ENCODE data around the gene NARF. TPM values are rescaled to one million over a fixed set of nuclear protein-coding genes. Genes with fewer than 3 reads are reported as not detected.

Gene NARF
- total RNA-seq, 2 donors from 2014 or later, result 68.7 to 75.5 TPM

DNA sequence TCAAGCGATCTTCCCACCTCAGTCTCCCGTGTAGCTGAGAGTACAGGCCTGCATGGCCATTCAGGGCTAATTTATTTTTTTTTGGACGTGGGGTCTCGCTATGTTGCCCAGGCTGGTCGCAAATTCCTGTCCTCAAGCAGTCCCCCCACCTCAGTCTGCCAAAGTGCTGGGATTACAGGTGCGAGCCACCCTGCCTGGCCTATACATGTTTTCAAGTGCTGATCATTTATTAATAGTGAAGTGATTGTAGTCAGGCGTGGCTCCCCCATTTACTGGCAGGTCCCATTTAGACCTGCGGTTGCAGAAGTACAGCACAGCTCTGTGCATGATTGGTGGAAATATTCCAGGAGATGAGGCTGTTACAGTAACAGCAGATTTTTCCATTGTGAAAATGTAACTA lies 69.4 kb downstream of the NARF start:
- intact Hi-C loops (cut with DNase I), result no loop called here
- Histone ChIP-seq H3K9ac (ENCODE audit: low read depth in 2 of 2, low read length in 2 of 2) (no peak overlapping the region), H3K9me3 (no peaks in the 10 kb centered on the region), H3K4me3 (no peak overlapping the region), H3K27ac (no peak overlapping the region), H3K27me3 (no peaks in the 10 kb centered on the region), H3K36me3 (no peaks in the 10 kb centered on the region), H3K4me1 (peaks cover 8% of the 10 kb centered on the region)
- DNase-seq, result no peak
- TF ChIP-seq, protein P1, sequence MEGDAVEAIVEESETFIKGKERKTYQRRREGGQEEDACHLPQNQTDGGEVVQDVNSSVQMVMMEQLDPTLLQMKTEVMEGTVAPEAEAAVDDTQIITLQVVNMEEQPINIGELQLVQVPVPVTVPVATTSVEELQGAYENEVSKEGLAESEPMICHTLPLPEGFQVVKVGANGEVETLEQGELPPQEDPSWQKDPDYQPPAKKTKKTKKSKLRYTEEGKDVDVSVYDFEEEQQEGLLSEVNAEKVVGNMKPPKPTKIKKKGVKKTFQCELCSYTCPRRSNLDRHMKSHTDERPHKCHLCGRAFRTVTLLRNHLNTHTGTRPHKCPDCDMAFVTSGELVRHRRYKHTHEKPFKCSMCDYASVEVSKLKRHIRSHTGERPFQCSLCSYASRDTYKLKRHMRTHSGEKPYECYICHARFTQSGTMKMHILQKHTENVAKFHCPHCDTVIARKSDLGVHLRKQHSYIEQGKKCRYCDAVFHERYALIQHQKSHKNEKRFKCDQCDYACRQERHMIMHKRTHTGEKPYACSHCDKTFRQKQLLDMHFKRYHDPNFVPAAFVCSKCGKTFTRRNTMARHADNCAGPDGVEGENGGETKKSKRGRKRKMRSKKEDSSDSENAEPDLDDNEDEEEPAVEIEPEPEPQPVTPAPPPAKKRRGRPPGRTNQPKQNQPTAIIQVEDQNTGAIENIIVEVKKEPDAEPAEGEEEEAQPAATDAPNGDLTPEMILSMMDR (IDR thresholded peaks at IDR 0.05), result no peak

DNA sequence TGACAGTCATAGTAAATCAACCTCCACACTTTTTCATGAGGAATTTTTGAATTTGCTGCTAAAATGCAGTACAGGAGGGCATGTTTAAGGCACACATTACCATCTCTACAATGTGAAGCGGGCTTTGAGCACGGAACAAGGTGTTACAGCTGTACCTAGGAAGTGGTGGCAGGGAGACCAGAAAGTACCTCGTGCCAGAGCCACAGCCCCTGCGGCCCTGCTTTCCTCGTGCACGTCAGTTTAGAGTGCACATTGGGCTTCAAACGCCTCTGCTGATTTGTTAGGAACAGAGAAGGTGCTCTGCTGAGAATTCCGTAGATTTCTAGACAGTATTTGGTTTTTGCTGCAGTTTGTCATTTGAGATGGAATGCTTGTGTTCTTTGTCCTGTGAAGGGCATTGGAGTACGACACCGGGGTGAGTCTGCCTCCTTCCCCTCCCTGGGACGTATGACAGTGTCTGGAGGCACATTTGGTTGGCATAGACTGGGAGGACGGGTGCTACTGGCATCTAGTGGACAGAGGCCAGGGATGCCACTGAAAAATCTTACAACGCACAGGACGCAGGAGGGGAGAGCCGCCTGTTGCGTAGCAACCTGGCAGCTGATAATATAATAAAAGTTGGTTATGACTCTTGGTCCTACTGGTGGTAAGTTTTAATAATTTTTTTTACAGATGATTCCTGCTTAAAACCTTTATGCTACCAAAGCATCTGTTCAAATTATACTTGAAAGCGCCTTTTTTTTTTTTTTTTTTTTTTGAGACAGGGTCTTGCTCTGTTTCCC lies 70.1 kb downstream of the NARF start:
- TF ChIP-seq, protein P1 (IDR thresholded peaks at IDR 0.05), result peak; percentile 33
- Histone ChIP-seq H3K9ac (ENCODE audit: low read depth in 2 of 2, low read length in 2 of 2) (no peak overlapping the region), H3K4me3 (no peak overlapping the region), H3K27me3 (no peaks in the 10 kb centered on the region), H3K36me3 (no peaks in the 10 kb centered on the region), H3K9me3 (no peaks in the 10 kb centered on the region), H3K27ac (no peak overlapping the region), H3K4me1 (peaks cover 8% of the 10 kb centered on the region)
- intact Hi-C loops (cut with DNase I), result no loop called here
- peak; percentile 58 for DNase-seq

DNA sequence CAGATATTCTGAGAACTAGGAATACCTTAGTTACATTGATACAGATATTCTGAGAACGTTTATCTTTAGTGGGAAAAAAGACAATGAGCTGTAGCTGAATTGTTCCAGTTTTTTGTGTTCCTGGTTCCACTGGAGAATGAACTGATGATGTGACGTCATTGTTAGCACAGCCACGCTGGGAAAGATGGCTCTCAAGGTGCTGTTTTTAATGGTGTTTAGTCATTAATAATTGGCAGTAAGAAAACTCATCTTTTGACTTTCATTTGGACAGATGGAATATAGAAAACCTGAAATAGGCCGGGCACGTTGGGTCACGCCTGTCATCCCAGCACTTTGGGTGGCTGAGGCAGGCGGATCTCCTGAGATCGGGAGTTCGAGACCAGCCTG lies 71.4 kb downstream of the NARF start:
- Histone ChIP-seq H3K27me3 (no peaks in the 10 kb centered on the region), H3K4me1 (peaks cover 8% of the 10 kb centered on the region), H3K36me3 (no peaks in the 10 kb centered on the region), H3K4me3 (no peak overlapping the region), H3K9me3 (no peaks in the 10 kb centered on the region), H3K9ac (ENCODE audit: low read depth in 2 of 2, low read length in 2 of 2) (no peak overlapping the region), H3K27ac (no peak overlapping the region)
- TF ChIP-seq, protein P1 (IDR thresholded peaks at IDR 0.05), result no peak
- intact Hi-C loops (cut with DNase I), result no loop called here
- no peak for DNase-seq

DNA sequence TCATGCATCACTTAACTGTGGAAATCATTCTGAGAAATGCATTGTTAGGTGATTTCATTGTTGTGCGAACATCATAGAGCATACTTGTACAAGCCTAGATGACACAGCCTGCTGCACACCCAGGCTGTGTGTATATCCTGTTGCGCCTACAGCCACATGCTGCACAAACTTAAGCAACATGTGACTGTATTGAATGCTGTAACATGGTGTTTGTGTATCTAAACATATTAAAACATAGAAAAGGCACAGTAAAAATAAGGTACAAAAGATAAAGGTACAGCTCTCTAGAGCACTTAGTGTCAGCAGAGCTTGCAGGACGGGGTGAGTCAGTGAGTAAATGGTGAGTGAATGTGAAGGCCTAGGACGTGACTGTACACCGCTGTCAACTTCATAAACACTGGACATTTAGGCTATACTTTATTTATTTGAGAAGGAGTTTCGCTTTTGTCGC lies 72.9 kb downstream of the NARF start:
- Histone ChIP-seq H3K4me1 (peaks cover 9% of the 10 kb centered on the region), H3K36me3 (no peaks in the 10 kb centered on the region), H3K9ac (ENCODE audit: low read depth in 2 of 2, low read length in 2 of 2) (no peak overlapping the region), H3K27ac (no peak overlapping the region), H3K9me3 (no peaks in the 10 kb centered on the region), H3K27me3 (no peaks in the 10 kb centered on the region), H3K4me3 (no peak overlapping the region)
- TF ChIP-seq, protein P1 (IDR thresholded peaks at IDR 0.05), result no peak
- no peak for DNase-seq
- intact Hi-C loops (cut with DNase I), result no loop called here

DNA sequence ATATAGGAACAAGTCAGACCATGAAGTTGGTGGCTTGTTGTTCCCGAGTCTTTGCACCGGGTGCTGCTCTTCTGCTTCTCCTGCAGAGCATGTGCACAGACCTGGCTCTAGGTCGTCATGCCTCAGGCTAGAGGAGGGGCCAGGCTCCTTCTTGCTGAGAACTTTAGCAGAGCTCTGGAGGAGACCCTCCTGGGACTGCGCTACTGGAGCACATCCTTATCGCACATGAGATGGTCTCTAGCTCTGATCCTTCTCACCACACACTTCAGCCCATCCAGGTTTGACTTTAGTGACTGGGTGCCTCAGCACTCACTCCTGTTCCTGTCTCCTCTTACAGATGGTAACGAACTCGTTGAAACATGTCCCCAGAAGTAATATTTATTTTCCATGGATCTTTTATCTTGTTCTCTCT lies 75.9 kb downstream of the NARF start:
- Histone ChIP-seq H3K9me3 (no peaks in the 10 kb centered on the region), H3K4me1 (peaks cover 12% of the 10 kb centered on the region), H3K27ac (no peak overlapping the region), H3K9ac (ENCODE audit: low read depth in 2 of 2, low read length in 2 of 2) (no peak overlapping the region), H3K4me3 (no peak overlapping the region), H3K36me3 (no peaks in the 10 kb centered on the region), H3K27me3 (no peaks in the 10 kb centered on the region)
- TF ChIP-seq, protein P1 (IDR thresholded peaks at IDR 0.05), result no peak
- intact Hi-C loops (cut with DNase I), result no loop called here
- no peak for DNase-seq
